Epithelial cell of proximal tubule (primary cell): Measurements from ENCODE around the gene PIEZO1. TPM values are rescaled to one million over a fixed set of nuclear protein-coding genes. Genes with fewer than 3 reads are reported as not detected.

ENCODE experiments used
- DNase-seq: peaks from one replicate; pipeline ENCODE4 v3.0.0-alpha.2; 2011; ENCODE audit warnings: low read depth
- H3K4me3 ChIP-seq: 2 replicates; pipeline ENCODE4 v1.5.1; 2011; ENCODE audit warnings: low read depth, mild to moderate bottlenecking, low read length
- total RNA-seq: library from RNA; depleted of rRNA; stranded (reverse); fragments of >200 nt; gene quantifications from 2 replicates; pipeline ENCODE4 v1.2.3, GENCODE V29; 2015
- TF ChIP-seq, protein P1 (sequence below): conservative IDR thresholded peaks from 2 replicates; pipeline ENCODE4 v1.5.1; 2012; ENCODE audit warnings: low read depth, mild to moderate bottlenecking, low read length

PIEZO1 gene
- total RNA-seq, 1 donor from 2014 or later, result 246 TPM

DNA sequence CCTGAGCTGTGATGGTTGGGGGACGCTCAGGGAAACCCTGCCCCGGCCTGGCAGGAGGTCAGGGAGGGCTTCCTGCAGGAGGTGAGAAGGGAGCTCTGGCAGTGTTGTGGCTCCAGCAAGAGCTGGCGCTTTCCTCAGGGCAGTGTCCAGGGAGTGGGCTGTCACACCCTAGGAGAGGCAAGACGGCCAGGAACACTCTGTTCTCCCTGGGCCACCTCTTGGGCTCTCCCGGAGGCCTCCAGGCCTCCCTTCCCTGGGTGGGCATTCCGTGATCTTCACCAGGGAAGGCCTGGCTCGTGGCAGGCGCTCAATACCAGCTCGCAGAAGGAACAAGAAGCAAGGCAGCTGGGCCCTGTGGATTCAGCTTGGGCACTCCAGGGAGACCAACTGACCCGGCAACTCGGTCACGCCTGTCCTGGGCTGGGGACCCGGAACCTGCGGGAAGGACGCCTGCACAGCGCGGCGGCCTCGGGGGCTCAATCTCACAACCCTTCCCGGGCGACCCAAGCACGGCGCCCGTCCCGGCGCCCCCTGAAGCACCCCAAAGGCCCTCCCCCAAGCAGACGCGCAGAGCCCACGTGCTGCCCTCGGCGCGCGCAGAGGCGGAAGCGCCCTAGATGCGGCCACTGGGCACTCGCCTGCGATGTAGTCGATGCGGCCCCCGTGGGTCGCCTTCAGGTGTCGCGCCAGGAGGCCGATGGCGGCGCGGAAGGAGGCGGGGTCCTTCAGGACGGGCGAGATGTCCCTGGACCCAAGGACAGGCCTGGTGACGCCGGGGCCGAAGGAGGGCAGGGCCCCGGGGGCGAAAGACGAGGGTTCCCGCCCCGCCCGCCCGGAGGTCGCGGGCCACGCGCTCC lies 26.1 kb upstream of the PIEZO1 start:
- no peak for DNase-seq
- TF ChIP-seq, protein P1, sequence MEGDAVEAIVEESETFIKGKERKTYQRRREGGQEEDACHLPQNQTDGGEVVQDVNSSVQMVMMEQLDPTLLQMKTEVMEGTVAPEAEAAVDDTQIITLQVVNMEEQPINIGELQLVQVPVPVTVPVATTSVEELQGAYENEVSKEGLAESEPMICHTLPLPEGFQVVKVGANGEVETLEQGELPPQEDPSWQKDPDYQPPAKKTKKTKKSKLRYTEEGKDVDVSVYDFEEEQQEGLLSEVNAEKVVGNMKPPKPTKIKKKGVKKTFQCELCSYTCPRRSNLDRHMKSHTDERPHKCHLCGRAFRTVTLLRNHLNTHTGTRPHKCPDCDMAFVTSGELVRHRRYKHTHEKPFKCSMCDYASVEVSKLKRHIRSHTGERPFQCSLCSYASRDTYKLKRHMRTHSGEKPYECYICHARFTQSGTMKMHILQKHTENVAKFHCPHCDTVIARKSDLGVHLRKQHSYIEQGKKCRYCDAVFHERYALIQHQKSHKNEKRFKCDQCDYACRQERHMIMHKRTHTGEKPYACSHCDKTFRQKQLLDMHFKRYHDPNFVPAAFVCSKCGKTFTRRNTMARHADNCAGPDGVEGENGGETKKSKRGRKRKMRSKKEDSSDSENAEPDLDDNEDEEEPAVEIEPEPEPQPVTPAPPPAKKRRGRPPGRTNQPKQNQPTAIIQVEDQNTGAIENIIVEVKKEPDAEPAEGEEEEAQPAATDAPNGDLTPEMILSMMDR, result no peak
- peak overlapping the region; percentile 67 for H3K4me3 ChIP-seq

DNA sequence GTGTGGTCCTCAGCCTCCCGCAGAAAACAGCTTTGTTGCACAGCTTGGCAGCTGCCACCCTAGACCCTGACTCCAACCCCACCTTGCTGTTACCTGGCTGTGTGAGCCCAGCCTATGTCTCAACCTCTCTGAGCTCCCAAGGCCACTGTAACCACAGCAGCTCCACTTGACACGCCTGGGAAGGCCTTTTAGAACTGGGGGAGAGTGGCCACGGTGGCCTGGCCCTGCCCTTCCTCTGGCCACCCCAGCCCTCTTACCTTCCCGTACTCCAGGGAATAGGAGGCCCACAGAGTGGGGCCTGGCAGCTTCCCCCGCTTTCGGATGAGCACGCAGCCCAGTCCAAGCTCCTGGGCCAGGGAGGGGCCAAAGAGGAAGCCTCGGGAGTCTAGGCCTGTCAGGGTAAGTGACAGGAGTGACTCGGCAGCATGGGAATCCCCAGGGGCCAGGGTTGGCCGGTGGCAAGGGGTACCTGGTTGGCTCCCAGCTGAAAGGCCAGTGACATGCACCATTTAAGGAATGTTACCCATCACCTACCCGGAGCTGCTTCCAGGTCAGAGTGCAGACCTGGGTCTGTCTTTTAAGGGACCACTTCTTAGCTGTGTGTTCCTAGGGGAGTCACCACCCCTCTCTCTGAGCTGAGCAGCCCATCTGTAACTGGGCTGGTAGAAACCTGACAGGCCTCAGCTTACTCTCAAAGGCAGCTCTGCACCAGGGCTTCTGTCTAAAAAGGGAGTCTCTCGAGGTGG lies 25.3 kb upstream of the PIEZO1 start:
- peak overlapping the region; percentile 67 for H3K4me3 ChIP-seq
- TF ChIP-seq, protein P1, result no peak
- DNase-seq, result no peak

DNA sequence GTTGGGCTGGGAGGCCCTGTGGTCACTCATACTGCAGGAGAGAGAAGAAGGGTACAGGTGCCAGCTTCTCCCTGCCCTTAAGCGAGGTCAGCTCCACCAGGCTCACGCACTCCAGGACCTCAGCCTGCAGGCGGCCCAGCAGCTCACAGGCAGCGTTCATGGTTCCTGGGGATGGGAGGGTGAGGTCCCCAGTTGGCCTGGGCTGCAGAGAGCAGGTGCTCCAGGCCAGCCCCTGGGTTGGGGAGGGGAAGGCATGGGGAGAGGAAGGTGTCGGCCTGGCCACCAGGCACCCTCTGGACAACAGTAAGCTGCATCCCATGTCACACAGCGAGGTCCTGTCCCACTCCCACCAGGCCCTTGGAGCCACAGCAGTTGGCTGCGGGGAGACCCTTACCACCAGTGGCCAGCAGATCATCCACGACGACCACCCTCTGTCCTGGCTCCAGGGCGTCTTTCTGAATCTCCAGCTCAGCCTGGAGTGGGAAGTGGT lies 24.7 kb upstream of the PIEZO1 start:
- H3K4me3 ChIP-seq, result no peak overlapping the region
- TF ChIP-seq, protein P1, result no peak
- no peak for DNase-seq

DNA sequence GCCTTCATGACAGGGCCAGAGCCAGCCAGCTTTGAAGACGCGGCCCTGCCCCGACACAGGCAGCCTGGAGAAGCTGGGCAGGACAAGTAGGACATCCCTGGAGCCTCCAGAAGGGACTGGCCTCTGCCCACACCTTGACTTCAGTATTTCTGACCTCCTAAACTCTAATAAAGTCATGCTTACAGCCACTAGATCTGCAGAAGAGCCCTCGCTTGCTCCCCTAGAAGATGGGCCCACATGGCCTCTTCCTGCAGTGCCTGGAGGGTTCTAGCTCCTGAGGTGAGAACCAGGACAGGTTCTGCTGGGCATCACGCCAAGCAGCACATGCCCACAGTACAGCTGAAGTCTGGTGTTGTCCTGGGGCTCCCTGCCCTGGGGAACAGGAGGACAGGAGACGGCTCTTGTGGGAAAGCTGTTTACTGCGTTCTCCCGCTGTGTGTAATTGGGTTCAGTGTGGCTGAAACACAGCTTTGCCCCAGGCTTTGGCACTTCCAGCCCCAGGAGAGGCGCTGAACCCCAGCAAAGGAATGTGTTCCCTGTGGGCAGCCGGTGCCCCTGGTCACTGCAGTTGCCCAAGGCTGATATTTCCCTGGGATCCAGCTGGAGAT lies 24.2 kb upstream of the PIEZO1 start:
- H3K4me3 ChIP-seq, result no peak overlapping the region
- TF ChIP-seq, protein P1, result no peak
- no peak for DNase-seq

DNA sequence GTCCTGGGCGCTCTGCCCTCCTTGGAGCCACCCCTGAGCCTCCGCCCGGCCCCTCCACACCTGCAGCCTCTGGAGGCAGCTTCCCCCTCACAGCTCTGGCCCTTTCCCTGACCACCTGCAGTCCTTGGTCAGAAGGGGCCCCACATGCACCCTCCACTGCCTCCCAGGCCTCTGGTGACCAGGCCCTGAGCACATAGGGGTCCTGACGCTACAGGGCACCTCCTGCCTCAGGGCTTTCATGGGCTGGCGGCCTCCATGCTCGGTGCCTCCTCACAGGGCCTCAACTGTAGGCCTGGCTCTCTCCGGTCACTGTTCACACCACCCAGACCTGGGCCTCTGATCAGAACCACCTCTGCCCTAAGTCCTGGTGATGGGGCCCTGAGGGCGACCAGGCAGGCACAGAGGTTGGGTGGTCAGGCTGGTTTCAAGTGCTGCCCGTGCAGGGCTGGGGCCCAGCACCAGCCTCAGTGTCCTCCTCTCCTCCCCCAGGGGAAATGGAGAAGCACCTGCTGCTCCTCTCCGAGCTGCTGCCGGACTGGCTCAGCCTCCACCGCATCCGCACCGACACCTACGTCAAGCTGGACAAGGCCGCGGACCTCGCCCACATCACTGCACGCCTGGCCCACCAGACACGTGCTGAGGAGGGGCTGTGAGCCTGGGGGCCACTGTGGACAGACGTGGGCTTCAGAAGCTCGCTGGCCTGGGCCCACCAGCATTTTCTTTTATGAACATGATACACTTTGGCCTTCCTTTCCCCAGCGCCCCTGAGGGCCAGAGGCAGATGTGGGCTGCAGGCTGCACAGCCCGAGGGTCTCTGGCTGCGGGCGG lies 22.8 kb upstream of the PIEZO1 start:
- TF ChIP-seq, protein P1, result no peak
- H3K4me3 ChIP-seq, result no peak overlapping the region

DNA sequence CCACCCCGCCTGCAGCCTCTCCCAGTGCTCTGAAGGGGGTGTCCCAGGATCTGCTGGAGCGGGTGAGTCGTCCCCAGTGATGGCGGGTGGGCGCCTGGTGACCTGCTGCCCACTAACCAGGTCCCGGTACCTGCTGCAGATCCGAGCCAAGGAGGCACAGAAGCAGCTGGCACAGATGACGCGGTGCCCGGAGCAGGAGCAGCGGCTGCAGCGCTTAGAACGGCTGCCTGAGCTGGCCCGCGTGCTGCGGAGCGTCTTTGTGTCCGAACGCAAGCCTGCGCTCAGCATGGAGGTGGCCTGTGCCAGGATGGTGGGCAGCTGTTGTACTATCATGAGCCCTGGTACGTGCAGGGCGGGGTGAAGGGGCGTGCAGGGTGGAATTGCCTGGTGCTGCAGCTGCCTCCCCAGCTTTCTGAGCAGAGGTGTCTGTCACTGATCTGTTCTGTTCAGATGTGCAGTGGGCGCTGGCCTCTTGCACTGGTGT lies 22.2 kb upstream of the PIEZO1 start:
- no peak overlapping the region for H3K4me3 ChIP-seq
- DNase-seq, result no peak
- TF ChIP-seq, protein P1, result no peak

More for the DNA sequence above, 22.8 kb upstream of the PIEZO1 start:
- no peak for DNase-seq
